ENCODE measurements around the gene LINC00632.
"Not testable (repeated sequence)": the region's sequence is repeated elsewhere in the genome, so short reads cannot be mapped to it uniquely, and the experiment has no call there.

Gene LINC00632

DNA sequence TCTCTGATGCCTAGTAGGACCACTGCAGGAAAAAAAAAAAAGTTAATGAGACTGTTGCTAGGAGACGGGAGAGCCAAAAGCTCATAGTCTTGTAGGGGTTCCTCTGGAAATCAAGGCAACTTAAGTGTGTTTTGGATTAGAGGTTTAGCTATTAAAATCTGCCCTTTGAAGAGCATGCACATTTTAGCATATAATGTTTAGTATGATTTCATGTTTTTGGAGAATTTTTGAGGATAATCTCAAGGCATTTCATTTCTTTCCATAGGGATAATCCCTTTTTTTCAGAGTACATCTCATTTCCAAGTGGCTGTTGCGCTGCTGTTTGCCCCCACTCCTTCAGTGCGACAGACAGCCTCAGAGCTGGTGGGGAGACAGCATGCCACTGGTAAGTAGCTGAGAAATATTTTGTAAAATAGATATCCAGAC is at the start of gene LINC00632:
Gene LINC00632 (plus strand): TSS at position 339 of the 426 bp plus-strand sequence.
- in situ Hi-C loops (cut with MboI; ENCODE audit: low pct_unique_long_range_greater_than_20kb, low sequenced_read_pairs, unreplicated experiment) = no loop called here
- TF ChIP-seq, protein P1, sequence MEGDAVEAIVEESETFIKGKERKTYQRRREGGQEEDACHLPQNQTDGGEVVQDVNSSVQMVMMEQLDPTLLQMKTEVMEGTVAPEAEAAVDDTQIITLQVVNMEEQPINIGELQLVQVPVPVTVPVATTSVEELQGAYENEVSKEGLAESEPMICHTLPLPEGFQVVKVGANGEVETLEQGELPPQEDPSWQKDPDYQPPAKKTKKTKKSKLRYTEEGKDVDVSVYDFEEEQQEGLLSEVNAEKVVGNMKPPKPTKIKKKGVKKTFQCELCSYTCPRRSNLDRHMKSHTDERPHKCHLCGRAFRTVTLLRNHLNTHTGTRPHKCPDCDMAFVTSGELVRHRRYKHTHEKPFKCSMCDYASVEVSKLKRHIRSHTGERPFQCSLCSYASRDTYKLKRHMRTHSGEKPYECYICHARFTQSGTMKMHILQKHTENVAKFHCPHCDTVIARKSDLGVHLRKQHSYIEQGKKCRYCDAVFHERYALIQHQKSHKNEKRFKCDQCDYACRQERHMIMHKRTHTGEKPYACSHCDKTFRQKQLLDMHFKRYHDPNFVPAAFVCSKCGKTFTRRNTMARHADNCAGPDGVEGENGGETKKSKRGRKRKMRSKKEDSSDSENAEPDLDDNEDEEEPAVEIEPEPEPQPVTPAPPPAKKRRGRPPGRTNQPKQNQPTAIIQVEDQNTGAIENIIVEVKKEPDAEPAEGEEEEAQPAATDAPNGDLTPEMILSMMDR (IDR thresholded peaks at IDR 0.05; ENCODE audit: extremely low read depth, insufficient read depth, missing control alignments) = no peak

GRCh38 chrX:140661643-140662042 is 47.9 kb upstream of the LINC00632 start:
- in situ Hi-C loops (cut with MboI; ENCODE audit: low pct_unique_long_range_greater_than_20kb, low sequenced_read_pairs, unreplicated experiment) = no loop called here
- TF ChIP-seq, protein P1 (IDR thresholded peaks at IDR 0.05; ENCODE audit: extremely low read depth, insufficient read depth, missing control alignments) = peak; percentile 13
- no peak for DNase-seq (ENCODE audit: low spot score)

More for the DNA sequence above, at the start of gene LINC00632:
- no peak for DNase-seq (ENCODE audit: low spot score)

DNA sequence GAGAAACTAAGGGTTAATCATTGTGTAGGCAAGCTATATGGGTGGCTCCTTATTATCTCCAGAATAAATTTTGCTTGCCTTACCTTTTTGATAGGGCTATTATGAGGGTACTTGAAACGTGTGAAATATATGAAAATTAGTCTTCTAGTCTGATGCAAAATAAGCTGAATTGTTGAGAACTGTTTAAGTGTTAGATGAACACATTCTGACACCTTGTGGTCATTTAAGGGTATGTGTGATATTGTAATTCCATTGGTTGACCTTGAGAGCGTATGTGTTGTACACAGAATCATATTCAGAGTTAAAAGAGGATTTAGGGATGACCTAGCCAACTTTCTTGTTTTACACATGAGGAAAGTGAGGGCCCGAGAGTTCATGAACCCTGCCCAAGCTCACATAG is 44.6 kb upstream of the LINC00632 start:
- TF ChIP-seq, protein P1 (IDR thresholded peaks at IDR 0.05; ENCODE audit: extremely low read depth, insufficient read depth, missing control alignments) = peak; percentile 31
- in situ Hi-C loops (cut with MboI; ENCODE audit: low pct_unique_long_range_greater_than_20kb, low sequenced_read_pairs, unreplicated experiment) = no loop called here
- peak; percentile 12 for DNase-seq (ENCODE audit: low spot score)

DNA sequence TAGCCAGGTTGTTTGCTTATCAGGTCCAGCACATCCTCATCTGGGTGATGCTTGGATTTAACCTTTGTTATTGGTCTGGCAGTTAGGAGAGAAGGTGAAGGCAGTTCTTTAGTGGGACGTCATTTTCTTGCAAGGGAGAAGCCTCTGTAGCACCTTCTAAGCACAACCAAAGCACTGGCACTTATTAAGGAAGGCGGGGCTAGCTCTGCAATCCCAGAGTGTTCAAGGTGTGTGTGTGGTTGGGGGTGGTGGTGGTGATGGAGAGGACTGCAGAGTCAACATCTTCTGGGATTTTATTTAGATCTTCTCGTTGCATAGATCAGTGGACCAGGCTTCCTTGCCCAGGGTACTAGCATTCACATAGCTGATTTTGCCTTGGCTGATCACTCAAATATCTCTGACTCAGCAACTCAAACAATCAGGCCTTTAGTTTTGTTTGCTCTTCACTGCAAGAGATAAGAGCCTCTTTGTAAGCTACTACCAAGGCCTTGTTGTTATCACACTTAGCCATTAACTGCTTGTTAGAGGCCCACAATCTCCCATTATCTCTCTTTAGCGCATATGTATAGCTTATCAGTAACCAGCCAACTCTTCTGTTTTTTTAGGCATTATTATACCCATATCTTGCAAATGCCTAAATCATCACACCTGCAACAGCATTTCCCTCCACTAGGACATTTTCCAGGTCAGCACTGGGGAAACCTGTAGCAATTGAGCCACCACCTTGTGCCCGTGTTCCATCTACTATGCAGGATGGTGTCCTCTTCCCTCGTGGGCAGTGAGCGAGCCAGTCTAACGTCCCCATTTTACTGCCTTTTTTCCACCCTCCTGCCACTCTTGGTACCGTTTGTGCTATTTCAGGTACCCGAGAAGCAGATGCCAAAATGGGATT is 36.5 kb upstream of the LINC00632 start:
- in situ Hi-C loops (cut with MboI; ENCODE audit: low pct_unique_long_range_greater_than_20kb, low sequenced_read_pairs, unreplicated experiment) = no loop called here
- DNase-seq (ENCODE audit: low spot score) = no peak
- TF ChIP-seq, protein P1 (IDR thresholded peaks at IDR 0.05; ENCODE audit: extremely low read depth, insufficient read depth, missing control alignments) = no peak

DNA sequence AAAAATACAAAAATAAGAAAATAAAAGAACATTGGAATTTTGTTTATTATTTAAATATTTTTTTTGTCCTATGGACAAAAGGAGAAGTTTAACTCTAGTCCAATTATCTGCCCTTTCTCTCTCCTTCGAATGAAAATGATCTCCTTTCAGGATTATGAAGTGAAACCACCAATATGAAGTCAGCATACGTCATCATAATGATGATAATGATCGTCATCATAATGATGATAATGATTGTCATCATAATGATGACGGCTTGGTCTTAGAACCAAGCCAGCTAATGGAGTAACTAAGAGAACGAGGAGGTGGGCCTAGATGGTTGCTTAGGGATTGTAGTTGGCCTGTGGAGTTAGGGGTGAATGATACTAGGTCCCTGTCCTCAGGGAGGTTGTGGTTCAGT is 21.9 kb upstream of the LINC00632 start:
- DNase-seq (ENCODE audit: low spot score) = no peak
- in situ Hi-C loops (cut with MboI; ENCODE audit: low pct_unique_long_range_greater_than_20kb, low sequenced_read_pairs, unreplicated experiment) = no loop called here
- TF ChIP-seq, protein P1 (IDR thresholded peaks at IDR 0.05; ENCODE audit: extremely low read depth, insufficient read depth, missing control alignments) = no peak

DNA sequence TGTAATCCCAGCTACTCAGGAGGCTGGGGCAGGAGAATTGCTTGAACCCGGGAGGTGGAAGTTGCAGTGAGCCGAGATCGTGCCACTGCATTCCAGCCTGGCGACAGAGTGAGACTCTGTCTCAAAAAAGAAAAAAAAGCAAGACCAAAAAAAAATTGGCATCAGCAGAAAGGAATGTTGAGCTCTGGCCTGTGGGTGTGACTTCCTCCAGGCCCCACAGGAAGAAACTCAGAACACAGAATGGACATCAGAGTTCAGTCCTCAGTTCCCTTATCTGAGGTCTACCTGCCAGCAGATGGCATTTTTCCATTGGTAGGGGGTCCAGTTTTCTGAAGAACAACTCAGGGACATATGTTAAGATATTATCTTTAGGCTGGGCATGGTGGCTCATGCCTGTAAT is 18.0 kb upstream of the LINC00632 start:
- in situ Hi-C loops (cut with MboI; ENCODE audit: low pct_unique_long_range_greater_than_20kb, low sequenced_read_pairs, unreplicated experiment) = not testable (repeated sequence)

GRCh38 chrX:140697618-140698017 is 11.9 kb upstream of the LINC00632 start:
- TF ChIP-seq, protein P1 (IDR thresholded peaks at IDR 0.05; ENCODE audit: extremely low read depth, insufficient read depth, missing control alignments) = peak; percentile 19
- DNase-seq (ENCODE audit: low spot score) = no peak
- in situ Hi-C loops (cut with MboI; ENCODE audit: low pct_unique_long_range_greater_than_20kb, low sequenced_read_pairs, unreplicated experiment) = no loop called here

More for the DNA sequence above, 18.0 kb upstream of the LINC00632 start:
- not testable (repeated sequence) for DNase-seq (ENCODE audit: low spot score)
